ENCODE measurements around the gene RING1. TPM values are rescaled to one million over a fixed set of nuclear protein-coding genes. Genes with fewer than 3 reads are reported as not detected.

Gene RING1
- total RNA-seq, 1 experiment from 2014 or later: 48.3 TPM

GRCh38 chr6:33206027-33206863, 2.1 kb upstream of the RING1 start:
- intact Hi-C loops (cut with micrococcal nuclease): no loop called here
- TF ChIP-seq CTCF (IDR thresholded peaks at IDR 0.05; ENCODE audit: unreplicated experiment): no peak
- Mint-ChIP-seq H3K4me3 (ENCODE audit: unreplicated experiment) (peak overlapping the region; percentile 81), H3K4me1 (ENCODE audit: insufficient read depth, unreplicated experiment) (peaks cover 62% of the 10 kb centered on the region), H3K9me3 (ENCODE audit: unreplicated experiment) (no peaks in the 10 kb centered on the region), H3K27me3 (ENCODE audit: insufficient read depth, unreplicated experiment) (no peaks in the 10 kb centered on the region), H3K27ac (ENCODE audit: low read depth, unreplicated experiment) (peak overlapping the region; percentile 85), H3K36me3 (ENCODE audit: insufficient read depth, unreplicated experiment) (peaks cover 31% of the 10 kb centered on the region)
- POLR2A ChIA-PET: interaction anchor here (0.7 to 2.4 kb wide), 4 partner anchors 43 to 139 kb away, joined by 3 to 19 read pairs (median 8); partner anchors contain the start of genes RPS18, VPS52 and WDR46
- no TSS peak for BruUV-seq (replicated peaks)
- no peak for DNase-seq (ENCODE audit: unreplicated experiment)
- CTCF ChIA-PET: interaction anchor here (0.8 to 2.0 kb wide), 2 partner anchors 17 to 41 kb away, joined by 3 to 7 read pairs; no protein-coding TSS in a partner anchor

- DNase-seq (ENCODE audit: unreplicated experiment): no peak
- POLR2A ChIA-PET: interaction anchor here (0.7 to 3.7 kb wide), 4 partner anchors 42 to 235 kb away, joined by 3 to 73 read pairs (median 18); partner anchors contain the start of genes RPS18 and VPS52
- intact Hi-C loops (cut with micrococcal nuclease): no loop called here
- no peak for TF ChIP-seq CTCF (IDR thresholded peaks at IDR 0.05; ENCODE audit: unreplicated experiment)
- no peaks in the 10 kb centered on the region for H3K27me3 Mint-ChIP-seq (ENCODE audit: insufficient read depth, unreplicated experiment)
- BruUV-seq (replicated peaks): no TSS peak
- H3K27ac Mint-ChIP-seq (ENCODE audit: low read depth, unreplicated experiment): no peak overlapping the region
- peaks cover 56% of the 10 kb centered on the region for H3K4me1 Mint-ChIP-seq (ENCODE audit: insufficient read depth, unreplicated experiment)
- peaks cover 29% of the 10 kb centered on the region for H3K36me3 Mint-ChIP-seq (ENCODE audit: insufficient read depth, unreplicated experiment)
- CTCF ChIA-PET: interaction anchor here (1.2 kb wide), 1 partner anchor 41 kb away, joined by 4 read pairs; no protein-coding TSS in a partner anchor
- H3K4me3 Mint-ChIP-seq (ENCODE audit: unreplicated experiment): peak overlapping the region; percentile 87
- no peaks in the 10 kb centered on the region for H3K9me3 Mint-ChIP-seq (ENCODE audit: unreplicated experiment)
Measured at GRCh38 chr6:33206864-33207551, 1.3 kb upstream of the RING1 start.

GRCh38 chr6:33207552-33208090, 679 bp upstream of the RING1 start:
- H3K9me3 Mint-ChIP-seq (ENCODE audit: unreplicated experiment): no peaks in the 10 kb centered on the region
- ChIA-PET POLR2A (interaction anchor here (0.7 to 3.7 kb wide), 13 partner anchors 8 to 236 kb away, joined by 3 to 73 read pairs (median 5); partner anchors contain the start of genes B3GALT4, RPS18 and VPS52), CTCF (interaction anchor here (1.2 kb wide), 1 partner anchor 41 kb away, joined by 4 read pairs; no protein-coding TSS in a partner anchor)
- intact Hi-C loops (cut with micrococcal nuclease): loop anchor here (2.0 kb wide), 1 partner anchor 41 kb away; no protein-coding TSS in a partner anchor
- peaks cover 5% of the 10 kb centered on the region for H3K27me3 Mint-ChIP-seq (ENCODE audit: insufficient read depth, unreplicated experiment)
- H3K4me3 Mint-ChIP-seq (ENCODE audit: unreplicated experiment): peak overlapping the region; percentile 87
- no peak for TF ChIP-seq CTCF (IDR thresholded peaks at IDR 0.05; ENCODE audit: unreplicated experiment)
- H3K27ac Mint-ChIP-seq (ENCODE audit: low read depth, unreplicated experiment): peak overlapping the region; percentile 94
- peaks cover 50% of the 10 kb centered on the region for H3K4me1 Mint-ChIP-seq (ENCODE audit: insufficient read depth, unreplicated experiment)
- TSS peak; percentile 87 for BruUV-seq (replicated peaks)
- H3K36me3 Mint-ChIP-seq (ENCODE audit: insufficient read depth, unreplicated experiment): peaks cover 23% of the 10 kb centered on the region
- DNase-seq (ENCODE audit: unreplicated experiment): peak; percentile 34

Measured in MCF 10A (cell line).